ENCODE data around the gene HIGD1A.

Gene HIGD1A

GRCh38 chr3:42790714-42791229 lies 13.5 kb downstream of the HIGD1A start:
- TF ChIP-seq CTCF (conservative IDR thresholded peaks at IDR 0.05; ENCODE audit: low read depth) = no peak
- ChIA-PET POLR2A (ENCODE audit: low non-redundant PET) (no interaction called here), CTCF (no interaction called here)
- no peak for DNase-seq (ENCODE audit: low spot score)
- no peak overlapping the region for H3K27ac ChIP-seq

- TF ChIP-seq CTCF (conservative IDR thresholded peaks at IDR 0.05; ENCODE audit: low read depth) = no peak
- no peak overlapping the region for H3K27ac ChIP-seq
- no peak for DNase-seq (ENCODE audit: low spot score)
- ChIA-PET POLR2A (ENCODE audit: low non-redundant PET) (no interaction called here), CTCF (no interaction called here)
Measured at GRCh38 chr3:42786631-42787030, 17.7 kb downstream of the HIGD1A start.

- no peak overlapping the region for H3K27ac ChIP-seq
- TF ChIP-seq CTCF (conservative IDR thresholded peaks at IDR 0.05; ENCODE audit: low read depth) = no peak
- ChIA-PET POLR2A (ENCODE audit: low non-redundant PET) (no interaction called here), CTCF (no interaction called here)
- DNase-seq (ENCODE audit: low spot score) = no peak
Measured at GRCh38 chr3:42786212-42786611, 18.1 kb downstream of the HIGD1A start.

GRCh38 chr3:42780892-42781700 lies 23.2 kb downstream of the HIGD1A start:
- H3K27ac ChIP-seq = no peak overlapping the region
- CTCF ChIA-PET = interaction anchor here (0.7 kb wide), 1 partner anchor 111 kb away, joined by 4 read pairs; no protein-coding TSS in a partner anchor
- POLR2A ChIA-PET (ENCODE audit: low non-redundant PET) = no interaction called here
- peak; percentile 76 for TF ChIP-seq CTCF (conservative IDR thresholded peaks at IDR 0.05; ENCODE audit: low read depth)
- peak; percentile 52 for DNase-seq (ENCODE audit: low spot score)

- CTCF ChIA-PET = interaction anchor here (0.7 to 1.4 kb wide), 3 partner anchors 50 to 470 kb away, joined by 3 to 12 read pairs (median 3); no protein-coding TSS in a partner anchor
- H3K27ac ChIP-seq = no peak overlapping the region; the same call in 1 of the 2 replicates
- no peak for TF ChIP-seq CTCF (conservative IDR thresholded peaks at IDR 0.05; ENCODE audit: low read depth)
- DNase-seq (ENCODE audit: low spot score) = no peak
- POLR2A ChIA-PET (ENCODE audit: low non-redundant PET) = no interaction called here
Measured at GRCh38 chr3:42780398-42780797, 23.9 kb downstream of the HIGD1A start.

GRCh38 chr3:42778644-42779043 lies 25.6 kb downstream of the HIGD1A start:
- CTCF ChIA-PET = no interaction called here
- no peak for TF ChIP-seq CTCF (conservative IDR thresholded peaks at IDR 0.05; ENCODE audit: low read depth)
- POLR2A ChIA-PET (ENCODE audit: low non-redundant PET) = no interaction called here
- no peak for DNase-seq (ENCODE audit: low spot score)
- peak overlapping the region; percentile 84 for H3K27ac ChIP-seq
